SK-N-SH (cell line): Measurements from ENCODE around the gene EPM2A.

ENCODE experiments used
- FOXJ3 ChIP-seq: sonication (generic); formaldehyde crosslinking; IDR thresholded peaks from 2 replicates; pipeline ENCODE4 v1.5.1; 2020; ENCODE audit warnings: mild to moderate bottlenecking, missing genetic modification reagents
- GATA2 ChIP-seq: sonication (generic); formaldehyde crosslinking; IDR thresholded peaks from 2 replicates; pipeline ENCODE4 v1.5.0; 2020; ENCODE audit warnings: mild to moderate bottlenecking, missing genetic modification reagents
- JUND ChIP-seq: IDR thresholded peaks from 2 replicates; pipeline ENCODE4 v1.4.0; 2012
- NFIC ChIP-seq: IDR thresholded peaks from 2 replicates; pipeline ENCODE4 v1.4.0; 2012; ENCODE audit warnings: borderline replicate concordance
- POLR2AphosphoS5 ChIP-seq: IDR thresholded peaks from 2 replicates; pipeline ENCODE4 v1.6.1; 2012; ENCODE audit warnings: low read depth, low read length
- RFX5 ChIP-seq: IDR thresholded peaks from 2 replicates; pipeline ENCODE4 v1.6.1; 2012; ENCODE audit warnings: mild to moderate bottlenecking, improper control_type of control experiment, low read length
- SIN3A ChIP-seq: IDR thresholded peaks from 2 replicates; pipeline ENCODE4 v1.6.1; 2012; ENCODE audit warnings: low read depth, mild to moderate bottlenecking, low read length, moderate library complexity, borderline replicate concordance
- SMC3 ChIP-seq: IDR thresholded peaks from 2 replicates; pipeline ENCODE4 v1.6.1; 2012; ENCODE audit warnings: low read depth, low read length, improper control_type of control experiment
- TAF1 ChIP-seq: IDR thresholded peaks from 2 replicates; pipeline ENCODE4 v1.6.1; 2012; ENCODE audit warnings: low read depth, mild to moderate bottlenecking, low read length, moderate library complexity, borderline replicate concordance
- TF ChIP-seq, protein P1 (sequence below): fragments of 200-600 bp; sonication (generic); IDR thresholded peaks from 2 replicates; pipeline ENCODE4 v1.6.1; 2017; ENCODE audit warnings: antibody characterized with exemption, mild to moderate bottlenecking, moderate library complexity
- TF ChIP-seq, protein P2 (sequence below): IDR thresholded peaks from 2 replicates; pipeline ENCODE4 v1.4.0; 2012; ENCODE audit warnings: low read depth, borderline replicate concordance

DNA sequence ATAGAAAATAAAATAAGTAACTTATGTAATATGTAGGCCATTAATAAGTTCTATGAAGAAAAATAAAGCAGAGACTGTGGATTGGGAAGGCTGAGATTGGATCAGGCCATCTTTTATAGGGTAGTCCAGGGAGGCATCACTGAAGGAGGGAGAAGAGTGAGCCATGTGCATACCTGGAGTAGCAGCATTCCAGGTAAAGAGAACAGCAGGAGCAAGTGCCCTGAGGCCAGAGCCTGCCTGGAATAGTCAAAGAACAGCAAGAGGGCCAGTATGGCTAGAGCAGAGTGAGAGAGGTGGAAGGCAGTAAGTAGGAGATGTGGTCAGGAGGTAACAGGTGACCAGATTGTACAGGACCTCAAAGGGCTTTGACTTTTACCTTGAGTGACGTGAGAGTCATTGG, 112.1 kb downstream of the EPM2A start:
- TF ChIP-seq, protein P1, sequence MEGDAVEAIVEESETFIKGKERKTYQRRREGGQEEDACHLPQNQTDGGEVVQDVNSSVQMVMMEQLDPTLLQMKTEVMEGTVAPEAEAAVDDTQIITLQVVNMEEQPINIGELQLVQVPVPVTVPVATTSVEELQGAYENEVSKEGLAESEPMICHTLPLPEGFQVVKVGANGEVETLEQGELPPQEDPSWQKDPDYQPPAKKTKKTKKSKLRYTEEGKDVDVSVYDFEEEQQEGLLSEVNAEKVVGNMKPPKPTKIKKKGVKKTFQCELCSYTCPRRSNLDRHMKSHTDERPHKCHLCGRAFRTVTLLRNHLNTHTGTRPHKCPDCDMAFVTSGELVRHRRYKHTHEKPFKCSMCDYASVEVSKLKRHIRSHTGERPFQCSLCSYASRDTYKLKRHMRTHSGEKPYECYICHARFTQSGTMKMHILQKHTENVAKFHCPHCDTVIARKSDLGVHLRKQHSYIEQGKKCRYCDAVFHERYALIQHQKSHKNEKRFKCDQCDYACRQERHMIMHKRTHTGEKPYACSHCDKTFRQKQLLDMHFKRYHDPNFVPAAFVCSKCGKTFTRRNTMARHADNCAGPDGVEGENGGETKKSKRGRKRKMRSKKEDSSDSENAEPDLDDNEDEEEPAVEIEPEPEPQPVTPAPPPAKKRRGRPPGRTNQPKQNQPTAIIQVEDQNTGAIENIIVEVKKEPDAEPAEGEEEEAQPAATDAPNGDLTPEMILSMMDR = no peak
- TF ChIP-seq NFIC (no peak), JUND (no peak), POLR2AphosphoS5 (no peak), SMC3 (no peak), RFX5 (no peak), GATA2 (CRISPR knock-in tag) (no peak), TAF1 (no peak), SIN3A (no peak), FOXJ3 (CRISPR knock-in tag) (no peak)
- TF ChIP-seq, protein P2, sequence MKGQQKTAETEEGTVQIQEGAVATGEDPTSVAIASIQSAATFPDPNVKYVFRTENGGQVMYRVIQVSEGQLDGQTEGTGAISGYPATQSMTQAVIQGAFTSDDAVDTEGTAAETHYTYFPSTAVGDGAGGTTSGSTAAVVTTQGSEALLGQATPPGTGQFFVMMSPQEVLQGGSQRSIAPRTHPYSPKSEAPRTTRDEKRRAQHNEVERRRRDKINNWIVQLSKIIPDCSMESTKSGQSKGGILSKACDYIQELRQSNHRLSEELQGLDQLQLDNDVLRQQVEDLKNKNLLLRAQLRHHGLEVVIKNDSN = no peak
